HUES48 (cell line): ENCODE data around the gene CARD9.
A peak's percentile ranks its signal among the peaks of the same experiment; 100 is the strongest.
"Not testable (repeated sequence)": the region's sequence is repeated elsewhere in the genome, so short reads cannot be mapped to it uniquely, and the experiment has no call there.

Source experiments
- H3K27ac ChIP-seq: one replicate; pipeline ENCODE4 v1.7.0; 2013; ENCODE audit warnings: low read depth, low read length, inconsistent platforms
- H3K27me3 ChIP-seq: 2 replicates; pipeline ENCODE4 v1.6.1; 2013; ENCODE audit warnings: mild to moderate bottlenecking, low read length; ENCODE audit not compliant: control insufficient read depth, insufficient read depth
- H3K36me3 ChIP-seq: 2 replicates; pipeline ENCODE4 v1.6.1; 2013; ENCODE audit warnings: low read length; ENCODE audit not compliant: control insufficient read depth, insufficient read depth
- H3K4me1 ChIP-seq: 2 replicates; pipeline ENCODE4 v1.6.1; 2013; ENCODE audit warnings: mild to moderate bottlenecking, low read length; ENCODE audit not compliant: control insufficient read depth, insufficient read depth
- H3K4me3 ChIP-seq: 2 replicates; pipeline ENCODE4 v1.5.1; 2013; ENCODE audit warnings: mild to moderate bottlenecking, low read depth, low read length
- H3K9ac ChIP-seq: 2 replicates; pipeline ENCODE4 v1.6.1; 2013; ENCODE audit warnings: mild to moderate bottlenecking, low read depth, low read length, moderate library complexity
- H3K9me3 ChIP-seq: 2 replicates; pipeline ENCODE4 v1.6.1; 2013; ENCODE audit warnings: low read length; ENCODE audit not compliant: control insufficient read depth, insufficient read depth

Gene CARD9

DNA sequence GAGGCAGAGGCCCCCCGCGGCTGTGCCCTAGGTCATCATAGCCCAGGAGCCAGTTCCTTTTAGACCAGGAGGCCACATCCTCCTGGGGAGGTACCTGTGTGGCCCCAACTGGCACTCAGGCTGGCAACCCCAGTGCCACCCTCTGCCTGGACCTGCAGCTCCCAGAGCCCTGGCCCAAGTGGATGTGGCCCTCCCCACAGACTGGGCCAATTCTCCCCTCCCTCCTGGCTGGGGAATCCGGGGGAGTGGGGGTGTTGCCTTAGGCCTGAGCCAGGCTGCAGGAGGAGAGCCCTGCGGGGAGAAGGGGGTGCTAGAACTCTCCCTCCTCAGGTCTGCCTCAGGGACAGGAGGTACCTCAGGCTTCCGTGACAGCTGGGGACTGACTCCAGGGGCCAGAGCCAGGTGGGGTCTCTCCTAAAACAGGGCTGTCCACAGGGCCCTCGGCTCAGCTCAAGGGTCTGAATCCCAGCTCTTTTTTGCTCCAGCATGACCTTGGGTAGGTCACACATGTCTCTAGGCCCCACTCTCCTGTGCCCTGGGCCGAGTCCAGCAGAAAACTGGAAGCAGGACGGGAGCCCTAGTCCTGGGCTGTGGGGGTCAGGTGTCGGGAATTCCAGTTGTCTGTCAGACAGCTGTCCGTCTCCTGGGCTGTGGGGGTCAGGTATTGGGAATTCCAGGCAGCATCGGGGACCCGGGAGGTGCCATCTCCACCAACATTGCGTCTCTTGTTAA lies 19.5 kb downstream of the CARD9 start:
- H3K4me1 ChIP-seq = no peaks in the 10 kb centered on the region
- no peak overlapping the region for H3K4me3 ChIP-seq
- H3K27ac ChIP-seq = no peak overlapping the region
- H3K9ac ChIP-seq = no peak overlapping the region
- no peaks in the 10 kb centered on the region for H3K27me3 ChIP-seq
- no peaks in the 10 kb centered on the region for H3K36me3 ChIP-seq
- H3K9me3 ChIP-seq = no peaks in the 10 kb centered on the region

DNA sequence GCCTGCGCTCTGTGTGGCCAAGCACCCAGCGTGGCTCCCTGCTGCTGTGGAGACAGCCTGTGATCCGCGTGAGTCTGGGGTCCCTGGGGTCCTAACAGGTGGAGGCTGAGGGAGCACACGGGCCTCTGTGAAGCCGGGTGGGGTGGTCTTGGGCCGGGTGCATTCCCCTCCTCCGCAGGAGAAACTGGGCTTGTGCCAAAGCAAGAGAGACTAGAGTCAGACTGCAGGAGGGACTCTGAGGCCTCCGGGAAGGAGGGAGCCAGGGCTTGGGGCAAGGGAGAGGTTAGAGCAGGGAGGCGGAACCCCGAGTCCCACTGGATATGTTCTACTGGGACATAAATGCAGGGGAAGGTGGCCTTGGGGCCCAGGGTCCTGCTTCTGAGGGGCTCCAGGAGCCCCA lies 20.4 kb downstream of the CARD9 start:
- H3K9ac ChIP-seq = no peak overlapping the region
- no peaks in the 10 kb centered on the region for H3K9me3 ChIP-seq
- H3K4me3 ChIP-seq = no peak overlapping the region
- H3K27ac ChIP-seq = no peak overlapping the region
- no peaks in the 10 kb centered on the region for H3K36me3 ChIP-seq
- no peaks in the 10 kb centered on the region for H3K27me3 ChIP-seq
- no peaks in the 10 kb centered on the region for H3K4me1 ChIP-seq

DNA sequence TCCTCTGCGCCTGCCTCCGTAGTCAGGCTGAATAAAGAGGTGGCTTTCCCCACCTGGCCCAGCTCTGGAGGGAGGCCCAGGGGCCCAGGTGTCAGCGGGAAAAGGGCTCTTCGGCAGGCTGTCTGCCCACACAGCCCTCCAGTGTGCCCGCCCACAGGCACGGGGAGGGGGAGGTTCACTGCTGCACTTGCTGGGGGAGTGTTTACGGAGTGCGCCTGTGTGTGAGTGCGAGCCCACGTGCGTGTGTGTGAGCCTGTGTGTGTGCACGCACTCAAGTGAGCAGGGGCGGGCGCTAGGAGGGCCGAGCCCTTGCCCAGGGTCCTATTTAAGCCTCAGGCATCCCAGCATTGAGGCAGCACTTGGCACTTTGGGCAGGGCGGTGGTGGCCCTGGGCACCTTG lies 20.8 kb downstream of the CARD9 start:
- no peak overlapping the region for H3K9ac ChIP-seq
- no peaks in the 10 kb centered on the region for H3K27me3 ChIP-seq
- no peak overlapping the region for H3K4me3 ChIP-seq
- no peaks in the 10 kb centered on the region for H3K4me1 ChIP-seq
- H3K27ac ChIP-seq = no peak overlapping the region
- no peaks in the 10 kb centered on the region for H3K36me3 ChIP-seq
- H3K9me3 ChIP-seq = no peaks in the 10 kb centered on the region

- H3K4me1 ChIP-seq, H3K9ac ChIP-seq, H3K9me3 ChIP-seq, H3K27ac ChIP-seq, H3K36me3 ChIP-seq, H3K4me3 ChIP-seq, H3K27me3 ChIP-seq: not testable (repeated sequence)
Measured at GRCh38 chr9:136351868-136352267, 21.6 kb downstream of the CARD9 start.

DNA sequence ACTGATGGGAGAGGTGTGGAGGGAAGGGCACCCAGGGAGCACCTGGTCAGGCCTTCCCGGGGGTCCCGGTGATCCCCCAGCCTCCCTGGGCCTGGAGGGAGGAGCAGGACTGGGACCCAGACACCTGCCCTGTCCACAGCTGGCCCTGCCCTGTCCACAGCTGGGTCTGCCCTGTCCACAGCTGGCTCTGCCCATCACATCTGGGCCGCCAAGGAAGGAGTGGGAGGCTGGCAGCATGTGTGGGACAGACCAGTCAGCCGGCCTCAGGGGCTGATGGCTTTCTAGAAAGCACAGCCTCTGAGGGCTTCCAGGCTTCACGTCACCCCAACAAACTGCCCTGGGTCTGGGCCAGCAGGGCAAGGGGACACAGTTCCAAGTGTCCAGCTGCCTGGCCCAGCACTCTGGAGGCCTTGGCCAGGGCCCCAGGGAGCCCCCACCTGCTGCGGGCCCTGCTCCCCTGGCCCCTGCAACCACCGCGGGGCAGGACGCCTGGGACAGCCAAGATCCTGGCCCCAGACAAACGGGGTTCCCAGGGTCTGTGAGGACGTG lies 22.1 kb downstream of the CARD9 start:
- Histone ChIP-seq H3K9me3 (no peaks in the 10 kb centered on the region), H3K4me3 (no peak overlapping the region), H3K9ac (no peak overlapping the region), H3K27ac (no peak overlapping the region), H3K4me1 (no peaks in the 10 kb centered on the region), H3K36me3 (no peaks in the 10 kb centered on the region), H3K27me3 (no peaks in the 10 kb centered on the region)

DNA sequence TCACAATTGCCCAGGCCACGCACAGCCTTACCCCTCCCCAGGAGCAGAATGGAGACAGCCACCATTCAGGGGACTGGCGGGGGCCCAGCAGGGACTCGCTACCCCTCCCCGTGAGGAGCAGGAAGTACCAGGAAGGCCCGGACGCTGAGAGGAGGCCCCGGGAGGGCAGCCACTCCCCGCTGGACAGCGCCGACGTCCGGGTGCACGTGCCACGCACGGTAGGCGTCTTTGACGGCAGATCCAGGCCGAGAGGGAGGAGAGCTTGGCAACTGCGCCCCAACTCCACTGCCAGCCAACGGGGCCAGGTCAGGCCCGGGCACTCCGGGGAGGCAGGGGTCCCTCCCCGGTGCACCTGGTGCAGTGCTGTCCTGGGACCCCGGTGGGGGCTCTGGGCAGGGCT lies 23.9 kb downstream of the CARD9 start:
- Histone ChIP-seq H3K9ac (no peak overlapping the region), H3K27me3 (no peaks in the 10 kb centered on the region), H3K4me1 (no peaks in the 10 kb centered on the region), H3K9me3 (no peaks in the 10 kb centered on the region), H3K27ac (no peak overlapping the region), H3K36me3 (no peaks in the 10 kb centered on the region), H3K4me3 (no peak overlapping the region)

- H3K9ac ChIP-seq = no peak overlapping the region
- H3K27ac ChIP-seq = no peak overlapping the region
- H3K36me3 ChIP-seq = no peaks in the 10 kb centered on the region
- H3K4me3 ChIP-seq = no peak overlapping the region
- H3K9me3 ChIP-seq = no peaks in the 10 kb centered on the region
- no peaks in the 10 kb centered on the region for H3K4me1 ChIP-seq
- H3K27me3 ChIP-seq = no peaks in the 10 kb centered on the region
Measured at GRCh38 chr9:136348691-136349090, 24.8 kb downstream of the CARD9 start.

DNA sequence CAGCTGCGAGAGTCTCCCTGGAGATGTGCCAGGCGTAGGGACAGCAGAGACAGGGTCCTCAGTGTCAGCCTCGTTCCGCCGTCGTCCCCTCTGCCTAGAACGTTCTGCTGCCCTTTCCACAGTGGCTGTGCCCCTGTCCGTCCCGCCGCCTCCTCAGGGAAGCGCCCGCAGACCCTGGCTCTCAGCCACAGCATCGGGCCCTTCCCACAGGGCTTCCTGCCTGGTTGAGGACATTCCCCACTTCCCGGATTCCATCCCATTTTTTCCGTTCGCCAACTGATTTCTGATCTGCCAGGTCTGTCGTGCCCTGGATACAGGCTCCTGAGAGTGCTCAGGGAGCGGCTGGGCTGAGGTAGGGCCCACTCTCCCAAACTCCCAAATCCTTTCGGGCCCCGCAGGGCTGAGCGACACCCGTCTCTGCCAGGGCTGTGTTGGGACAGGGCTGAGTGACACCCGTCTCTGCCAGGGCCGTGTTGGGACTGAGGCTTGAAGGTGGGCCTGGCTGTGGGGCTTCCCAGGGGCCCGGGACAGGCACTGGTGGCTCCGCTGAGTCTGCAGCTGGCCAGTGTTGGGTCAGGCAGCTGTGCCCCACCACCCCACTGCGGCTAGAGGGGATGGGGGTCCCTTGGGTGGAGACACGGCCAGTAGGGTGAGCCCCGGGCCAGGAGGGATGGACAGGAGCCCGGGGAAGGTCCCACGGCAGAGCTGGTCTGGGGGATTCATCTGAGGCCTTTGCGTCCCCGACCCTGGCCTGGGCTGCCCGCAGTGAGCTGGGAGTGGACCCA lies 25.8 kb downstream of the CARD9 start:
- H3K36me3 ChIP-seq = no peaks in the 10 kb centered on the region
- H3K4me3 ChIP-seq = no peak overlapping the region
- H3K9ac ChIP-seq = no peak overlapping the region
- H3K27me3 ChIP-seq = no peaks in the 10 kb centered on the region
- no peak overlapping the region for H3K27ac ChIP-seq
- H3K4me1 ChIP-seq = peaks cover 5% of the 10 kb centered on the region
- H3K9me3 ChIP-seq = no peaks in the 10 kb centered on the region

GRCh38 chr9:136346927-136347465 lies 26.5 kb downstream of the CARD9 start:
- Histone ChIP-seq H3K9ac (no peak overlapping the region), H3K27ac (no peak overlapping the region), H3K27me3 (no peaks in the 10 kb centered on the region), H3K4me3 (no peak overlapping the region), H3K36me3 (no peaks in the 10 kb centered on the region), H3K9me3 (no peaks in the 10 kb centered on the region), H3K4me1 (peaks cover 5% of the 10 kb centered on the region)

DNA sequence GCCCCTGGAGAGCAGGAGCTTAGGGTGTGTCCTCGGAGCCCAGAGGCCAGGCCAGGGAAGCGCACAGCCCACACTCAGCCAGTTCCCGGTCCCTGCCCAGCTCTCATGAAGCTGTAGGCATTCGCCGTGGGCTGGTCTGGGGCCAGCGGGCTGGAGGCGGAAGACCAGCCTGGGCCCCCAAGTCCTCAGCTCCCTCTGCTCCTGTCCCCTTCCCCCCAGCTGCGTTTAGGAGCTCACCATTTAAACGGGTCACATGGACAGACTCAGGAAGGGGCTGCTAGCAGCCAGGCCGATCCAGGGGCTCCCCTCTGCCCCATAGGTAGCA lies 27.4 kb downstream of the CARD9 start:
- no peaks in the 10 kb centered on the region for H3K9me3 ChIP-seq
- H3K27ac ChIP-seq = peak overlapping the region; percentile 40
- no peaks in the 10 kb centered on the region for H3K27me3 ChIP-seq
- no peak overlapping the region for H3K4me3 ChIP-seq
- no peak overlapping the region for H3K9ac ChIP-seq
- peaks cover 5% of the 10 kb centered on the region for H3K4me1 ChIP-seq
- no peaks in the 10 kb centered on the region for H3K36me3 ChIP-seq
